HepG2 (cell line): Measurements from ENCODE around the gene GPR27. TPM values are rescaled to one million over a fixed set of nuclear protein-coding genes. Genes with fewer than 3 reads are reported as not detected.

Experiments used
- ATAC-seq: fragments of 200-7000 bp; cut with Tn5 transposase; 3 replicates; pipeline ENCODE4 v1.9.1; 2020; ENCODE audit warnings: mild to moderate bottlenecking, moderate library complexity
- BruUV-seq: library from RNA; stranded (reverse); fragments of 400-500 nt; replicated peaks from 2 replicates; lab custom pipeline; 2021; lab: Mats Ljungman, UMichigan
- CTCF ChIA-PET: fragments of 300-600 bp; formaldehyde crosslinking; extraction: SDS; loops from one replicate; lab custom pipeline; 2021; ENCODE audit warnings: low total read pairs, inconsistent platforms, low intra/inter-chr PET ratio; lab: Yijun Ruan, JAX
- POLR2A ChIA-PET: fragments of 350-600 bp; sonication (Branson Sonifier 250); formaldehyde crosslinking; loops from one replicate; lab custom pipeline; 2020; ENCODE audit warnings: antibody characterized with exemption, inconsistent platforms; lab: Yijun Ruan, JAX
- DNase-seq: peaks from one replicate; pipeline ENCODE4 v3.0.0-alpha.2; 2015; ENCODE audit warnings: low spot score
- FAIRE-seq: peaks from 3 replicates; lab custom pipeline; 2011; peaks lifted over from hg19 to GRCh38; lab: Jason Lieb, UNC
- H2AFZ ChIP-seq: one replicate; pipeline ENCODE4 v1.6.1; 2011; ENCODE audit warnings: low read length, inconsistent platforms
- H3K27ac ChIP-seq: fragments of 300-600 bp; 3 replicates; pipeline ENCODE4 v1.8.0; 2011; ENCODE audit warnings: mixed run types, mild to moderate bottlenecking, mixed read lengths, low read length, inconsistent platforms; ENCODE audit not compliant: insufficient read depth; ENCODE audit errors: extremely low read length
- H3K27me3 ChIP-seq, 2 experiments: fragments of 200-600 bp in 1 of 2; 2 replicates in 1 of 2; 3 replicates in 1 of 2; pipeline versions ENCODE4 v1.6.0 to v1.8.0; 2011; ENCODE audit warnings: low read length in 2 of 2, mild to moderate bottlenecking in 2 of 2, moderate library complexity in 2 of 2, inconsistent platforms in 1 of 2; ENCODE audit not compliant: insufficient read depth in 2 of 2, control insufficient read depth in 1 of 2
- H3K36me3 ChIP-seq, 2 experiments: fragments of 200-600 bp in 1 of 2; replicated peaks in 1 of 2; 2 replicates in 1 of 2; 3 replicates in 1 of 2; pipeline versions ENCODE4 v1.5.1 to v1.8.0; 2011; ENCODE audit warnings: low read length in 2 of 2, inconsistent platforms in 1 of 2; ENCODE audit not compliant: insufficient read depth in 2 of 2, control insufficient read depth in 1 of 2
- H3K4me1 ChIP-seq: 2 replicates; pipeline ENCODE4 v1.5.1; 2012; ENCODE audit warnings: low read length, inconsistent platforms; ENCODE audit not compliant: insufficient read depth
- H3K4me2 ChIP-seq: 2 replicates; pipeline ENCODE4 v1.6.0; 2011; ENCODE audit warnings: low read depth, low read length, inconsistent platforms
- H3K4me3 ChIP-seq, 3 experiments: fragments of 200-600 bp in 1 of 3; sonication (generic), shearing (Covaris generic) in 1 of 3; replicated peaks in 1 of 3; 2 replicates each; pipeline ENCODE4 v1.5.1; 2011 to 2016; ENCODE audit warnings: low read length in 3 of 3, inconsistent platforms in 2 of 3, low read depth in 2 of 3, mild to moderate bottlenecking in 2 of 3, control low read depth in 1 of 3, mixed read lengths in 1 of 3; ENCODE audit not compliant: insufficient read depth in 1 of 3
- H3K79me2 ChIP-seq: one replicate; pipeline ENCODE4 v1.6.1; 2011; ENCODE audit warnings: low read length, inconsistent platforms; ENCODE audit not compliant: insufficient read depth
- H3K9ac ChIP-seq: 2 replicates; pipeline ENCODE4 v1.6.0; 2011; ENCODE audit warnings: mild to moderate bottlenecking, low read depth, low read length, inconsistent platforms; ENCODE audit not compliant: insufficient read depth
- H3K9me3 ChIP-seq: 2 replicates; pipeline ENCODE4 v1.5.1; 2012; ENCODE audit warnings: mild to moderate bottlenecking, low read length
- H4K20me1 ChIP-seq: 2 replicates; pipeline ENCODE4 v1.6.0; 2011; ENCODE audit warnings: inconsistent platforms, mild to moderate bottlenecking, low read length, moderate library complexity; ENCODE audit not compliant: insufficient read depth
- CHD4 ChIP-seq: fragments of 200-600 bp; sonication (generic); IDR thresholded peaks from 2 replicates; pipeline ENCODE4 v1.7.0; 2017; ENCODE audit warnings: mild to moderate bottlenecking, low read length, borderline replicate concordance
- GMEB2 ChIP-seq: IDR thresholded peaks from 2 replicates; pipeline ENCODE4 v1.6.1; 2016; ENCODE audit warnings: missing biosample characterization, missing genetic modification reagents, low read depth
- KLF11 ChIP-seq: IDR thresholded peaks from 2 replicates; pipeline ENCODE4 v1.6.1; 2016; ENCODE audit warnings: missing compliant biosample characterization
- NFE2L2 ChIP-seq: fragments of 150-350 bp; IDR thresholded peaks from 2 replicates; pipeline ENCODE4 v1.6.1; 2014; ENCODE audit warnings: low read length
- PHF21A ChIP-seq: sonication (generic); formaldehyde crosslinking; IDR thresholded peaks from 2 replicates; pipeline ENCODE4 v1.5.0; 2020; ENCODE audit warnings: mild to moderate bottlenecking, missing genetic modification reagents
- PITX1 ChIP-seq: sonication (generic); formaldehyde crosslinking; IDR thresholded peaks from 2 replicates; pipeline ENCODE4 v1.5.1; 2020; ENCODE audit warnings: mild to moderate bottlenecking, missing genetic modification reagents
- RCOR2 ChIP-seq: IDR thresholded peaks from 2 replicates; pipeline ENCODE4 v1.6.1; 2016; ENCODE audit warnings: missing biosample characterization, missing genetic modification reagents
- REPIN1 ChIP-seq: sonication (generic); formaldehyde crosslinking; IDR thresholded peaks from 2 replicates; pipeline ENCODE4 v1.8.0; 2022; ENCODE audit warnings: missing genetic modification reagents, low read depth, mild to moderate bottlenecking, borderline replicate concordance
- SALL1 ChIP-seq: sonication (generic); formaldehyde crosslinking; IDR thresholded peaks from 2 replicates; pipeline ENCODE4 v1.8.0; 2022; ENCODE audit warnings: mild to moderate bottlenecking, missing genetic modification reagents
- SOX5 ChIP-seq: IDR thresholded peaks from 2 replicates; pipeline ENCODE4 v1.6.1; 2016; ENCODE audit warnings: borderline replicate concordance
- ZNF431 ChIP-seq: sonication (generic); formaldehyde crosslinking; IDR thresholded peaks from 2 replicates; pipeline ENCODE4 v1.9.0; 2022; ENCODE audit warnings: missing genetic modification reagents, low read depth, mild to moderate bottlenecking, borderline replicate concordance
- ZNF567 ChIP-seq: sonication (generic); formaldehyde crosslinking; IDR thresholded peaks from 2 replicates; pipeline ENCODE4 v1.8.1; 2023; ENCODE audit warnings: mild to moderate bottlenecking, missing genetic modification reagents, borderline replicate concordance
- ZNF766 ChIP-seq: sonication (generic); formaldehyde crosslinking; IDR thresholded peaks from 2 replicates; pipeline ENCODE4 v1.5.0; 2020; ENCODE audit warnings: missing genetic modification reagents, borderline replicate concordance
- WGBS: methylation state at CpG from one replicate; pipeline ENCODE4 v1.1.6; 2017; ENCODE audit warnings: low lambda C conversion rate; 5-methylcytosine and 5-hydroxymethylcytosine counted together
- in situ Hi-C: cut with HindIII; loops from 2 replicates; pipeline ENCODE4 v1.10.0; 2017; ENCODE audit warnings: low pct_unique_long_range_greater_than_20kb; ENCODE audit not compliant: extremely low pct_ligation_motif_present
- intact Hi-C: fragments of 100-400 bp; cut with micrococcal nuclease; formaldehyde crosslinking; loops from one replicate; pipeline ENCODE4 v1.10.0; 2022; ENCODE audit not compliant: unreplicated experiment
- polyA plus RNA-seq, 8 experiments: library from polyadenylated mRNA; depleted of rRNA in 3 of 8; stranded (reverse) in 7 of 8; unstranded in 1 of 8; fragments of >200 nt; fragmentation: Illumina TruSeq in 4 of 8; extraction: Trizol in 4 of 8; gene quantifications; 2 replicates each; pipeline versions ENCODE4 v1.2.1 to v1.2.3, GENCODE V29; 2011 to 2016; ENCODE audit warnings: low read depth in 4 of 8, missing spikeins in 1 of 8, mixed read lengths in 1 of 8; ENCODE audit not compliant: insufficient read depth in 1 of 8
- total RNA-seq, 5 experiments: library from RNA; depleted of rRNA; stranded (reverse); fragments of >200 nt; fragmentation: Illumina TruSeq; extraction: Trizol; gene quantifications; 2 replicates each; pipeline ENCODE4 v1.2.3, GENCODE V29; 2016; ENCODE audit warnings: low read depth in 1 of 5

GPR27 gene
- total and polyA plus RNA-seq, 2 of the 13 experiments (the other 11 are each of a cell fraction or from before 2014, with no cell fraction given) = not detected

GRCh38 chr3:71708476-71709105 is 45.1 kb upstream of the GPR27 start:
- Histone ChIP-seq H3K4me1 (peaks cover 8% of the 10 kb centered on the region; the same call in 1 of the 2 replicates), H3K9ac (no peak overlapping the region), H3K4me3 (no peak overlapping the region), H3K4me2 (no peak overlapping the region), H2AFZ (no peak overlapping the region), H3K9me3 (no peaks in the 10 kb centered on the region), H4K20me1 (no peaks in the 10 kb centered on the region), H3K27ac (no peak overlapping the region), H3K27me3 (no peaks in the 10 kb centered on the region; a peak in 1 of 5 replicates), H3K79me2 (no peaks in the 10 kb centered on the region), H3K36me3 (no peaks in the 10 kb centered on the region)
- no TSS peak for BruUV-seq
- DNase-seq (no peak), ATAC-seq (no peak), FAIRE-seq (no peak)
- intact Hi-C loops = no loop called here
- TF ChIP-seq KLF11 (CRISPR knock-in tag) (no peak), SOX5 (no peak), NFE2L2 (no peak), REPIN1 (CRISPR knock-in tag) (no peak), PITX1 (CRISPR knock-in tag) (no peak), ZNF431 (CRISPR knock-in tag) (no peak), ZNF766 (no peak), RCOR2 (CRISPR knock-in tag) (no peak), ZNF567 (CRISPR knock-in tag) (no peak), SALL1 (CRISPR knock-in tag) (no peak), CHD4 (no peak), GMEB2 (CRISPR knock-in tag) (no peak), PHF21A (CRISPR knock-in tag) (no peak)
- 33% methylated on average over 7 of the region's 7 CpGs for WGBS
- ChIA-PET CTCF (no interaction called here), POLR2A (no interaction called here)
- in situ Hi-C loops = loop anchor here (25.0 kb wide), 2 partner anchors 1104 to 1379 kb away; no protein-coding TSS in a partner anchor
